Activated CD4-positive, alpha-beta T cell treated with anti-CD3 and anti-CD28 coated beads, Interleukin-2, amount 50 U/mL, for 24 hours (primary cell): ENCODE results near the gene GLYR1.
"Not testable (repeated sequence)": the region's sequence is repeated elsewhere in the genome, so short reads cannot be mapped to it uniquely, and the experiment has no call there.

Experiments used
- DNase-seq, 2 donors: peaks; one replicate each; pipeline ENCODE4 v3.0.0-alpha.2; 2020; ENCODE audit warnings: low read depth in 1 of 2, low spot score in 1 of 2

GLYR1 gene

DNA sequence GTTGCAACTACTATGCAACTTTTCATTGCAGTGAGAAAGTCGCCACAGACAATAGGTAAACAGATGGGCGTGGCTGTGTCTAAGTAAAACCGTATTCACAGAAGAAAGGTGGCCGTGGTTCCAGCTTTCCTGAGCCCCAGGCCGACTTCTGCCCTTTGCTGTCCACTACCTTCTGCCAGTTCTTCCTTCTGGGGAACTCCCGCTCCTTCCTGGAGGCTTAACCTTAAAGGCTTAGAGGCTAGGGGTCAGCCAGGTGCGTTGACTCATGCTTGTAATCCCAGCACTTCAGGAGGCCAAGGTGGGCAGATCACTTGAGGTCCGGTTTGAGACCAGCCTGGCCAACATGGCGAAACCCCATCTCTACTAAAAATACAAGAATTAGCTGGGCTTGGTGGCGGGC is 56.8 kb downstream of the GLYR1 start:
- no peak for DNase-seq

DNA sequence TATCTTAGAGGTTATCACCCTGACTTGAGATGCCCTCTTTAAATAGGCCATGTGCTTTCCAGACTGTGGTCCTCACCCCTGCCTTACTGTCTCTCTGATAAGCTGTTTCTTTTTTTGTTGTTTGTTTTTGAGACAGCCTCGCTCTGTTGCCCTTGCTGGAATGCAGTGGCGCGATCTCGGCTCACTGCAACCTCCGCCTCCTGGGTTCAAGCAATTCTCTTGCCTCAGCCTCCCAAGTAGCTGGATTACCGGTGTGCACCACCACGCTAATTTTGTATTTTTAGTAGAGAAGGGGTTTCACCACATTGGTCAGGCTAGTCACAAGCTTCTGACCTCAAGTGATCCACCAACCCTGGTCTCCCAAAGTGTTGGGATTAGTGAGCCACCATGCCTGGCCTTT is 58.2 kb downstream of the GLYR1 start:
- no peak for DNase-seq

DNA sequence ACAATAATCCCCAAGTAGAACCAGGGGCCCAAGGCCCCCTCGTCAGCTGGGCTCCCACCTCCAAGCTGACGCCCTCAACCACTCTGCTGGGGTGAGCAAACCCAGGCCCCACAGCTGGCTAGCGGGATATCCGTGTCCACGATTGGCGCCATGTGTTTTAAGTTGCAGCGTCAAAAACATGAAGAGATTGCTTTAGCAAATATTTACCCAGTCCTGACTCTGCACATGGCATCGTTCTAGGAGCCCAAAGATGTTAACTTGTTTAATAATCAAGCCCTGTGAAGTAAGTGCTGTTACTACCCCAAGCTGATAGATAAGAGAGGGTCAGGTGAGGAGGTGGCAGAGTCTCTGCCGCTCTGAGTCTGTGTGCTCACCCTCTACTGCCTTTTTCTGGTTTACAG is 58.6 kb downstream of the GLYR1 start:
- DNase-seq = no peak

DNA sequence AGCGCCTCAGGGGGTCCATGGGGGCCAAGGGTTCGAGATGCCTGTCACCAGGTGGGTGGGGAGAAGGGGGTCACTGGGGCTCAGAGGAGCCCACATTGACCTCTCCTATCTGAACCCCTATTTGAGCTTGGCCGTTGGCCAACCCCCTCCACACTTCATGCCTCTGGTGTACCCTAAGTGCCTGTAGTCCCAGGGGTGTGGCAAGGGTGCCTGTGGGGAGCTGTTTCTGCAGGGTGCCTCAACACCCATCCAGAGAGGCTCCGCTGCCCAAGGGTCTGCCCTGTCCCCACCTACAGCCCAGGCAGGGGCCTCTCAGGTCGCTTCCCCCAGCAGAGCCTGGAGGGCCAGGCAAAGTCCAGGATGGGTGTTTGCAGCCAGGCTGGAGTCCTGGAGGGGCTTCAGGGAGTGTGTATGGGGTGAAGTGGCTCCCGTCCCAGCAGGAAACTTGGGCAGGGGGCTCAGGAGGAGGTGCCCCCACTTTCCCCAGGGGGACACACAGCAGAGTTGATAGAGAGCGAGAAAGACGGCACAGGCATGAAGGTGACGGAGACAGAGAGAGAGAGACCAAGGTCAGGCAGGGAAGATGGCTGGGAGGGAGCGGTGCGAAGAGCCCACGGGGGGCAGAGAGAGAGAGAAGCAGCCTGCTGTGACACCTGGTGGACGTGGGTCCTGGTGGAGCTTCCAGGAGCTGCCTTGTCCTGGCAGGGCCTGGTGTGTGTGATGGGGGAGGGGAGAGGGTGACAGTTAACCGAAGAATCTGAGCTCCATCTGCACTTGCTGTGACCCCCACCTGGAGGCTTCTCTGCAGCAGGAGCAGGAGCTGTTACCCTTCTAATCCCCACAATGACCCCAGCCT is 59.2 kb downstream of the GLYR1 start, which contains the start of gene SEPTIN12:
SEPTIN12 (minus strand) TSS at position 719 of the 856 bp plus-strand sequence; CDS start at position 19, 700 bp downstream.
- DNase-seq = no peak

DNA sequence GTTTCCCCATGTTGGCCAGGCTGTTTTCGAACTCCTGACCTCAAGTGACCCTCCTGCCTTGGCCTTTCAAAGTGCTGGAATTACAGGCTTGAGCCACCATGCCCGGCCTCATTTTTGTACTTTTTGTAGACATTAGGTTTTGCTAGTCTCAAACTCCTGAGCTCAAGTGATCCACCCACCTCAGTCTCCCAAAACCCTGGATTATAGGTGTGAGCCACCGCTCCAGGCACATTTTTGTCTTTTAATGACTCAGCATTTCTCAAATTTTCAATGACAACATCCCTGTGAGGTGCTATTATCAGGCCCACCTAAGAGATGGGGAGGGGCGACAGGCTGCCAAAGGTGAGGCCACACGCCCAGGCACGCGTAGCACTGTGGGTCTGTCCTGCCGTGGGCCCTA is 60.0 kb downstream of the GLYR1 start:
- no peak for DNase-seq

DNA sequence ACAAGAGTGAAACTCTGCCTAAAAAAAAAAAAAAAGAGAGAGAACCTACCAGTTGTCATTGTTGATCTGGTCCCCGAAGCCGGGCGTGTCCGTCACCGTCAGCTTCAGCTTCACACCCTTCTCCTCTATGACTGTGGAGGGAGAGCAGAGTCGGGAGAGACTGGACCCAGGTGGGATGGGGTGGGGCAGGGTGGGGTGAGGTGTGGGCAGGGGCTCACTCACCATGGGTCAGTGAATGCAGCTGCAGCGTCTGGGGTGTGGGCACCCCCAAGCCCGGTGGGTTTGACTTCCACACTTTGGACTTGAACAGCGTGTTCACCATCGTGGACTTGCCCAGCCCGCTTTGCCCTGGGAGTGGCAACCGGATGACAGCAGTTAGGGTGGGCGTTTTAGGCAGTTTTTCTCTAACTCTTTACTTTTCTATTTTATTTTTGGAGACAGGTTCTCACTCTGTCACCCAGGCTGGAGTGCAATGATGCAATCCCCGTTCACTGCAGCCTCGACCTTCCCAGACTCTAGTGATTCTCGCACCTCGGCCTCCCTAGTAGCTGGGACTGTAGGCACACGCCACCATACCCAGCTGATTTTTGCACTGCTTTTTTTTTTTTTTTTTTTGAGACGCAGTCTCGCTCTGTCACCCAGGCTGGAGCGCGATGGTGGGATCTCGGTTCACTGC is 61.2 kb downstream of the GLYR1 start:
- no peak for DNase-seq

DNA sequence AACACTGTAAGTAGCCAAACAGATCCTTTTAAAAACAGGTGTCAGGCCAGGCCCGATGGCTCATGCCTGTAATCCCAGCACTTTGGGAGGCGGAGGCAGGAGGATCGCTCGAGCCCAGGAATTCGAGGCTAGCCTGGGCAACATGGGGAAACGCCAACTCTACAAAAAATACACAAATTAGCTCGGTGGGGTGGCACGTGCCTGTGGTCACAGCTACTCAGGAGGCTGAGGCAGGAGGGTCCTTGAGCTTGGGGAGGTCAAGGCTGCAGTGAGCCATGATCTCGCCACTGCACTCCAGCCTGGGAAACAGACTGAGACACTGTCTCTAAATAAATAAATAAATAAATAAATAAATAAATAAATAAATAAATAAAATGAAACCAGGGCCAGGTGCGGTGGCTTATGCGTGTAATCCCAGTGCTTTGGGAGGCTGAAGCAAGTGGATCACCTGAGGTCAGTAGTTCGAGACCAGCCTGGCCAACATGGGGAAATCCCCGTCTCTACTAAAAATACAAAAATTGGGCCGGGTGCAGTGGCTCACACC is 62.6 kb downstream of the GLYR1 start:
- not testable (repeated sequence) for DNase-seq

DNA sequence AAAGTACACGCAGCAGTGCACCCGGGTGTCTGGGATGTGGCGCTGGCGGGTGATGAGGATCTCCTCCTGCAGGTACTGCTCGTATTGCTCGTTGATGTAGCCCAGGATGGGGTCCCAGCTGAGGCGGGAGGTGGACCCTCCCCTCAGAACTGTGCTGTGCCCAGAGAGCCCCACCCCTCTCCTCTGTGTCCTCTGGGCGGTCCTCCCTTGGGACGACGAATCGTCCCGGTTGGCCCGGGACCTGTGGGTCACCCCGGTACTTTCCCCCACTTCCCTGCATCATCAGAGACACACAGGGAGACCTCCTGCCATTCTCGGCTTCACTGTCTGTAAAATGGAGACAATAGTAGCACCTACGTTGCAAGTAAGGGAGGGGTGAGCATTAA is 63.1 kb downstream of the GLYR1 start:
- no peak for DNase-seq

DNA sequence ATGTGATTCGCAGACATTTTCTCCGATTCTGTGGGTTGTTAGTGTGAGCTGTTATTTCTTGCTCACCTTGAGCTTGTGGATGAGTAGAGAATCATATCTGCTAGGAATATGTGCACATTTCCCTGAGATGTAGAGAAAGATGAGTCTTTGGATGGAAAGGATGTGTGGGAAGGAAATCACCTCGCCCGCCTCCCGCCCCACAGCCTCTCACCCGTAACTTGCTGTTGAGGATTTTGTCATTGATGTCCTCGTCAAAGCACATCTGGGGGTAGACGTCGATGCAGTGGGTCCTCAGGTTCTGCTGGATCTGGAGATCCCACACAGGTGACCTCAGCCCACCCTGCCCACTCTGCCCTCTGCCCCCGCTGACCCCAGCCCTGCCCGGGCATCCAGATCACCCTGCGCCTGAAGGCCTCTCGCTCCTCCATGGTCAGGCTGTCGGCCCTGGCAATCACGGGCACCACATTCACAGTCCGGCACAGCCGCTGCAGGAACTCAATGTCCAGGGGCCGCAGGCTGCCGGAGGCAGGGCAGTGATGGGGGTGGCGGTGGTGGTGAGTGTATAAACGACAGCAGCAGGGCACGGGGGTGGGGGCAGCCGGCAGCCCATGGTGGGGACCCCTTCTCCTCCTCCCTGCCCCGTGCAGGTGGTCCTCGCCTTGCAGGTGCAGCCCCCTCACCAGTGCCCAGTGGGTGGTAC is 63.7 kb downstream of the GLYR1 start:
- DNase-seq = no peak

DNA sequence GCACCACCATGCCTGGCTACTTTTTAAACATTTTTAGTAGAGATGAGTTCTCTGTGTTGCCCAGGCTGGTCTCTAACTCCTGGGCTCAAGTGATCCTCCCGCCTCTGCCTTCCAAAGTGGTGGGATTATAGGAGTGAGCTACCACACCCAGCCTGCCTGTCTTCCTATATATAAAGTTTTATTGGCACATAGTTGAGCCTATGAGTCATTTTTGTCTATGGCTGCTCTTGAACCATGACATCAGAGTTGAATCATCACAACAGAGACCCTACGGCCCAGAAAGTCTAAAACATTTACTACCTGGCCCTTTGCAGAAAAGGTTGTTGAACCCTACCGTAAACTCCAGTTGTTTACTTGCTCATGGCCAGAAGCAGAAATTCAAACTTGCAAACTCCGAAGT is 66.9 kb downstream of the GLYR1 start:
- no peak for DNase-seq

DNA sequence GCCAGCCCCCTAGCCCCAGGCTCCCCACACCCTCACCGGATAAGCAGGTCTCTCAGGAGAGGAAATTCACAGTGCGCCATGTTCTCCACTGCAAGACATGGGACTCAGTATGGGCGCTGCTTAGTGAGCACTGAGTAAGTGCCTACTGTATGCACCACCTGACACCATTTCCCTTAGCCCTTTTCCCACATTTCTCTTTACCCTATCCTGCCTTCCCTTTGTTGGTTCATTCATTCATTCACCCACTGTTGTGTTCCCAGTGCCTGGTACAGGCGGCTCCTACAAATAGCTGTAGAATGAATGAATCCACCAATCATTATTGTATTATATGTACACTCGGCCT is 69.1 kb downstream of the GLYR1 start:
- DNase-seq = no peak

DNA sequence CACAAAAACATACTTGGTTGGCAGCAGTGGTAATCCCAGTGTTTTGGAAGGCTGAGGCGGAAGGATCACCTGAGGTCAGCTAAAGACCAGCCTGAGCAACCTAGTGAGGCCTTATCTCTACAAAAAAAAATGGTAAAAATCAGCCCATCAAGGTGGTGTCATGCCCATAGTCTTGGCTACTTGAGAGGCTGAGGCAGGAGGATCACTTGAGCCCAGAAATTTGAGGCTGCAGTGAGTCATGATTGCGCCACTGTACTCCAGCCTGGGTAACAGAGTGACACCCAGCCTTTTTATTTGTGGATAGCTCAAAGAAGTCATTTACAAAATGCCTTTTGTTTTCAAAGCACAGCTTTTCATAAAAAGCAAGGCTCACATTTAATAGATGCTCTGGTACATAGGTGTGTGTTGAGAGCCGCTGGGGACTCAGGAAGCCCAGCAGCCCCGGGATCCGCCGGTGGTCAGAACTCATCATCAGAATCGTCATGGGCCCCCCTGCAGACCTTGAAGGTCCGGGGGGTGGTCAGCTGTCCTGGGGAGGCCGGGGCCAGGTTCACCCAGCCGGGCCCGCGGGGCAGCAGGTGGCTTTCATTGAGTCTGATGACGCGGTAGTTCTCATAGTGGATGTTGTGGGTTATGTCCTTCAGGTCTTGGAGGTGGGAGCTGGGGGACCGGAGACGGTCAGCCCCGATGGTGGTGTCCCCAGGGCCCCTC is 69.6 kb downstream of the GLYR1 start:
- DNase-seq = no peak

DNA sequence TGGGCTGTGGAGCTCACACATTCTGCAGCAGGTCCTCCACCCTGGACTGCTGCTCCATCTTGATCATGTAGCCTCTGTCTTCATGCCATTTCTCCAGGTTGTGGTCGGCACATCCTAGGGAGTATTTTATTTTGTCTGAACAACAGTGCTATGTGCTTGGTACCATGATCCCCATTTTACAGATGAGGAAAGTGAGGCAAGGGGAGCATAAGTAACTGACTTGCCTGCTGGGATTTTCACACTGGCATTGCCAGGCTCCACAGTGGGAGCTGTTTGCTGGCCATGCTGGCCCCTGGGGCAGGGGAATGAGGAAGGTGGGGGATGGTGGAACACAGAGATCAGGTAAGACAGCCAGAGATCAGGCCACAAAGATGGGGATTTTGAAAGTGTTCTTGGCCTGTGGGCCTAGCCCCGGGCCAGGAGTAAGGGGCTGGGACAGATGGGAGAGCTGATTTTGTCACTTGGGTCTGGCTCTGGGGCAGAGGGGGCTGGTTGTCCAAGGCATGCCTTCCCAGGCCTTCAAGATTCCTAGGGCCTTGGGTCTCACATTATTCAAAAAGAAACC is 70.9 kb downstream of the GLYR1 start:
- DNase-seq = no peak

DNA sequence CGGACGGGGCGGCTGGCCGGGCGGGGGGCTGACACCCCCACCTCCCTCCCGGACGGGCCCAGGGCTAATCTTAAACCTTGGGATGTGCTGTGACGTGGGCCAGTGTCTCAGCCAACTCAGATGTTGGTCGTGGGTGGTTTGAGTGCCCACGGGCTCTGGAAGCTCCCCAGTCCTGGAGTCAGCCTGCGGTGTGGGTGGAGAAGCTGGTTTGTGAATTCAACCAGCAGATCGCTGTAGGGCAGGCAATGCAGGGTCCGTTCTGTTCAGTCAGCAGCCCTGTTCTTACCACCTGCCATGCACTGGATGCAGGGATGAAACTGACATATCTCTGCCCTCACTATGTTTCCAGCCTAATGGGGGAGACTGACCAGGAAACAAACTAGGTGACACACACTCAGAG is 72.1 kb downstream of the GLYR1 start:
- DNase-seq = no peak

DNA sequence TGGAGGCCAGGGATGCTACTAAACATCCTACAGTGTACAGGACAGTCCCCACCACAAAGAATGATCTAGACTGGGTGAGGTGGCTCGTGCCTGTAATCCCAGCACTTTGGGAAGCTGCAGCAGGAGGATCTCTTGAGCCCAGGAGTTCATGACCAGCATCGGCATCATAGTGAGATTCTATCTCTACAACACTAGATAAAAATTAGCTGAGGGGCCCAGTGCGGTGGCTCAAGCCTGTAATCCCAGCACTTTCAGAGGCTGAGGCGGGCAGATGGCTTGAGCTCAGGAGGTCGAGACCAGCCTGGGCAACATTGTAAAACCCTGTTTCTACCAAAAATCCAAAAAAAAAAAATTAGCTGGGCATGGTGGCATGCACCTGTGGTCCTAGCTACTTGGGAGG is 74.7 kb downstream of the GLYR1 start:
- DNase-seq = no peak

DNA sequence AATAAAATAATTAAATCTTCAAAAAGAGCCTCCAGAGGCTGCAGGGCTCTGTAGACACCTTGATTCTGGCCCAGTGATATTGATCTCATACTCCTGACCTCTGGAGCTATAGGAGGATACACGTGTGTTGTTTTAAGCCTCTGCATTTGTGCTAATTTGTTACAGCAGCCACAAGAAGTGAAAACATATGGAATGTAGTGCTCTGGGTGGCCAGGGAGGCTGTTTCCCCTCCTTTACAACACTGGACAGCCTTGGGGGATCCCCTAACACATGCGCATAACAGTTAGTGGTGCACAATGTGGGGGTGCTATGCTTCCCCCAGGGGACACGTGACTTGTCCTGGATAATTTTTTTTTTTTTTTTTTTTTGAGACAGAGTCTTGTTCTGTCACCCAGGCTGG is 75.4 kb downstream of the GLYR1 start:
- DNase-seq = no peak

DNA sequence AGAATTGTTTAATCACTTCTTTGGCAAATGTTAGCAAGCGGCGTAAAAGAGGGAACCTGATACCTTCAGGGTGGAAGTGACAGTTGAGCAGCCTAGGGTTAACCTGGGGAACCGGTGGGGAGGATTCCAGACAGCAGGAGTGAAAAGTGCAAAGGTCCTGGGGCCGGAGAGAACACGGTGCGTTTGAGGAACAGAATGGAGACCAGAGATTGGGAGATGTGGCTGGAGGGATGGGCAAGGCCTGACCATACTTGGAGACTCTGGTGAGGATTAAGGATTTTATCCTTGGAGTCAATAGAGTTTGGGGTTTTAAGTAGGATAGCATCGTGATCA is 77.8 kb downstream of the GLYR1 start:
- no peak for DNase-seq

DNA sequence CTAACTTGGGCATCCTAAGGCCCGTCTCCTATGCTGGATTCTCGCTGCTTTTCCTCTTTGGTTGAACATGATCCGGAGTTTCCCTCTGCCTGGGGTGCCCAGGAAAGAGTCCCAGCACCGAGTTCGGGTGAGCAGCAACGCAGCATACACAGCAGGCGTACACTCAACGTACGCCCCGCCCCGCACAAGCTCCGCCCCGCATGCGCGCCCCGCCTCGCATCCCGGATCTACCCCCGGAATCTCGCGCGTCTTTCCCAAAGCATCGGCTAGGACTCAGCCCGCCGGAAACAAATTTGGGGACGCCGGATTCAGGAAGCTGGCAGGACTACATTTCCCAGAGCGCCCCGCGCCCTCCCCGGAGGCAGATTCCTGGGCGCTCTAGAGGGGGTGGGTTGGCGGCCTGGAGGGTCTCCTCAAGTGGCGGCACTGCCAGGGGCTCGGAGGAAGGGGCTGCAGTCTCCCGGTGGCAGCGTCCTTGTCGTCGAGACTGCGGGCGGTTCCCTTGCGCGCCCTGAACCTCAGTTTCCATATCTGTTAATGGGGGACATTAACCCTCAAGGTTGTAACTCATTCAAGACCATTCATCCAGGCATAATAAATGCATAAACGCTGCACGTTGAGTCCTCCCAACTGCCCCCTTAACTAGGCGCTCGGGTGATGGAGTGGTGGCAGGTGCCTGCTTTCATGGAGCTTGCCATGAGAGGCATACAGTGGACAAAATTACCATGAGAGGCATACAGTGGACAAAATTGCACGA is 78.4 kb downstream of the GLYR1 start:
- peak; percentile 70 to 84 for DNase-seq

DNA sequence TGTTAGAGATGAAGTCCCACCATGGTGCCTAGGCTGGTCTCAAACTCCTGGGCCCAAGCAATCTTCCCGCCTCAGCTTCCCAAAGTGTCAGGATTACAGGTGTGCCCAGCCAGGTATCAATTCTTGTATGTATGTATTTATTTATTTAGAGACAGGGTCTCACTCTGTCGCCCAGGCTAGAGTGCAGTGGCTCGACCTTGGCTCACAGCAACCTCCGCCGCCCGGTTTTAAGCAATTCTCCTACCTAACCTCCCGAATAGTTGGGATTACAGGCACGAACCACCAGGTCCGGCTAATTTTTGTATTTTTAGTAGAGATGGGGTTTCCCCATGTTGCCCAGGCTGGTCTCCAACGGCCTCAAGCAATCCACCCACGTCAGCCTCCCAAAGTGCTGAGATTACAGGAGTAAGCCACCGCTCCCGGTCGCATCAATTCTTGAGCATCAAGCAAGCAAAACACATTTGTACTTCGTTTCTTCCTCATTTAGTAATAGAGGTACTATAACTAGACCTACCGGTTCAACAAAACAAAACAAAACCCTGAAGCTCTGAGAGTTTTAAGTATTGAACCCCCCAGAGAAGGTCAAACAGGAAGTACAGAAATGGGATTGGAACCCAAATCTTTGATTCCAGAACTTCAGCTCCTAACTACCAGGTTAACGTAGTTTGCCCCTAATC is 79.1 kb downstream of the GLYR1 start:
- no peak for DNase-seq
